Liver (tissue), 3 donors: Measurements from ENCODE around the gene STXBP1.
A peak's percentile ranks its signal among the peaks of the same experiment; 100 is the strongest.

ENCODE experiments used
- TAF1 ChIP-seq: conservative IDR thresholded peaks from 2 replicates; pipeline ENCODE4 v1.6.1; 2016; ENCODE audit warnings: antibody characterized with exemption, mild to moderate bottlenecking
- TF ChIP-seq, protein P1 (sequence below): IDR thresholded peaks from 2 replicates; pipeline ENCODE4 v1.6.1; 2016; ENCODE audit warnings: antibody characterized with exemption
- TF ChIP-seq, protein P2 (sequence below): fragments of 150-350 bp; IDR thresholded peaks from 2 replicates; pipeline ENCODE4 v1.5.1; 2017; ENCODE audit warnings: improper control_type of control experiment, low read depth, low read length; ENCODE audit not compliant: missing input control
- TF ChIP-seq, protein P3 (sequence below): IDR thresholded peaks from 2 replicates; pipeline ENCODE4 v1.6.1; 2016; ENCODE audit warnings: antibody characterized with exemption, mild to moderate bottlenecking
- TF ChIP-seq, protein P4 (sequence below): IDR thresholded peaks from 2 replicates; pipeline ENCODE4 v1.6.1; 2016; ENCODE audit warnings: antibody characterized with exemption
- TF ChIP-seq, protein P5 (sequence below): IDR thresholded peaks from 2 replicates; pipeline ENCODE4 v1.6.1; 2016; ENCODE audit warnings: antibody characterized with exemption
- donor health status: healthy.
- donor health status: healthy.

DNA sequence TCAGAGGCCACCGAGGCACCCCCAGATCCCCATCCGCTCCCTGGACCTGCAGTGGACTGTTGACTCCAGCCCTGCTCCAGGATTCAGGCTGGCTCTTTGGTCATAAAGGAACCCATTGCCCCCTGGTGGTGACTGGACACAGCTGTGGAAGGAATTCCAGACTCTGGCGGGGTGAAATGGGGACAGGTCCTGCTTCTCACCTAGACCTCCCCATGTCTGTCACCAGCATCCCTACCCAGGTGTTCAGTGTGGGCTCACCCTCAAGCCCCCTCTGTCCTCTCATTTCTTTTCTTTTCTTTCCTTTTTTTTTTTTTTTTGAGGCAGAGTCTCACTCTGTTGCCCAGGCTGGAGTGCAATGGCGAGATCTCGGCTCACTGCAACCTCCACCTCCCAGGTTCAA, 25.5 kb upstream of the STXBP1 start:
- no peak for TF ChIP-seq TAF1
- TF ChIP-seq, protein P1, sequence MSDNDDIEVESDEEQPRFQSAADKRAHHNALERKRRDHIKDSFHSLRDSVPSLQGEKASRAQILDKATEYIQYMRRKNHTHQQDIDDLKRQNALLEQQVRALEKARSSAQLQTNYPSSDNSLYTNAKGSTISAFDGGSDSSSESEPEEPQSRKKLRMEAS = no peak
- TF ChIP-seq, protein P2, sequence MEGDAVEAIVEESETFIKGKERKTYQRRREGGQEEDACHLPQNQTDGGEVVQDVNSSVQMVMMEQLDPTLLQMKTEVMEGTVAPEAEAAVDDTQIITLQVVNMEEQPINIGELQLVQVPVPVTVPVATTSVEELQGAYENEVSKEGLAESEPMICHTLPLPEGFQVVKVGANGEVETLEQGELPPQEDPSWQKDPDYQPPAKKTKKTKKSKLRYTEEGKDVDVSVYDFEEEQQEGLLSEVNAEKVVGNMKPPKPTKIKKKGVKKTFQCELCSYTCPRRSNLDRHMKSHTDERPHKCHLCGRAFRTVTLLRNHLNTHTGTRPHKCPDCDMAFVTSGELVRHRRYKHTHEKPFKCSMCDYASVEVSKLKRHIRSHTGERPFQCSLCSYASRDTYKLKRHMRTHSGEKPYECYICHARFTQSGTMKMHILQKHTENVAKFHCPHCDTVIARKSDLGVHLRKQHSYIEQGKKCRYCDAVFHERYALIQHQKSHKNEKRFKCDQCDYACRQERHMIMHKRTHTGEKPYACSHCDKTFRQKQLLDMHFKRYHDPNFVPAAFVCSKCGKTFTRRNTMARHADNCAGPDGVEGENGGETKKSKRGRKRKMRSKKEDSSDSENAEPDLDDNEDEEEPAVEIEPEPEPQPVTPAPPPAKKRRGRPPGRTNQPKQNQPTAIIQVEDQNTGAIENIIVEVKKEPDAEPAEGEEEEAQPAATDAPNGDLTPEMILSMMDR = peak; percentile 91
- TF ChIP-seq, protein P3, sequence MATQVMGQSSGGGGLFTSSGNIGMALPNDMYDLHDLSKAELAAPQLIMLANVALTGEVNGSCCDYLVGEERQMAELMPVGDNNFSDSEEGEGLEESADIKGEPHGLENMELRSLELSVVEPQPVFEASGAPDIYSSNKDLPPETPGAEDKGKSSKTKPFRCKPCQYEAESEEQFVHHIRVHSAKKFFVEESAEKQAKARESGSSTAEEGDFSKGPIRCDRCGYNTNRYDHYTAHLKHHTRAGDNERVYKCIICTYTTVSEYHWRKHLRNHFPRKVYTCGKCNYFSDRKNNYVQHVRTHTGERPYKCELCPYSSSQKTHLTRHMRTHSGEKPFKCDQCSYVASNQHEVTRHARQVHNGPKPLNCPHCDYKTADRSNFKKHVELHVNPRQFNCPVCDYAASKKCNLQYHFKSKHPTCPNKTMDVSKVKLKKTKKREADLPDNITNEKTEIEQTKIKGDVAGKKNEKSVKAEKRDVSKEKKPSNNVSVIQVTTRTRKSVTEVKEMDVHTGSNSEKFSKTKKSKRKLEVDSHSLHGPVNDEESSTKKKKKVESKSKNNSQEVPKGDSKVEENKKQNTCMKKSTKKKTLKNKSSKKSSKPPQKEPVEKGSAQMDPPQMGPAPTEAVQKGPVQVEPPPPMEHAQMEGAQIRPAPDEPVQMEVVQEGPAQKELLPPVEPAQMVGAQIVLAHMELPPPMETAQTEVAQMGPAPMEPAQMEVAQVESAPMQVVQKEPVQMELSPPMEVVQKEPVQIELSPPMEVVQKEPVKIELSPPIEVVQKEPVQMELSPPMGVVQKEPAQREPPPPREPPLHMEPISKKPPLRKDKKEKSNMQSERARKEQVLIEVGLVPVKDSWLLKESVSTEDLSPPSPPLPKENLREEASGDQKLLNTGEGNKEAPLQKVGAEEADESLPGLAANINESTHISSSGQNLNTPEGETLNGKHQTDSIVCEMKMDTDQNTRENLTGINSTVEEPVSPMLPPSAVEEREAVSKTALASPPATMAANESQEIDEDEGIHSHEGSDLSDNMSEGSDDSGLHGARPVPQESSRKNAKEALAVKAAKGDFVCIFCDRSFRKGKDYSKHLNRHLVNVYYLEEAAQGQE = no peak
- TF ChIP-seq, protein P4, sequence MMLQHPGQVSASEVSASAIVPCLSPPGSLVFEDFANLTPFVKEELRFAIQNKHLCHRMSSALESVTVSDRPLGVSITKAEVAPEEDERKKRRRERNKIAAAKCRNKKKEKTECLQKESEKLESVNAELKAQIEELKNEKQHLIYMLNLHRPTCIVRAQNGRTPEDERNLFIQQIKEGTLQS = no peak
- TF ChIP-seq, protein P5, sequence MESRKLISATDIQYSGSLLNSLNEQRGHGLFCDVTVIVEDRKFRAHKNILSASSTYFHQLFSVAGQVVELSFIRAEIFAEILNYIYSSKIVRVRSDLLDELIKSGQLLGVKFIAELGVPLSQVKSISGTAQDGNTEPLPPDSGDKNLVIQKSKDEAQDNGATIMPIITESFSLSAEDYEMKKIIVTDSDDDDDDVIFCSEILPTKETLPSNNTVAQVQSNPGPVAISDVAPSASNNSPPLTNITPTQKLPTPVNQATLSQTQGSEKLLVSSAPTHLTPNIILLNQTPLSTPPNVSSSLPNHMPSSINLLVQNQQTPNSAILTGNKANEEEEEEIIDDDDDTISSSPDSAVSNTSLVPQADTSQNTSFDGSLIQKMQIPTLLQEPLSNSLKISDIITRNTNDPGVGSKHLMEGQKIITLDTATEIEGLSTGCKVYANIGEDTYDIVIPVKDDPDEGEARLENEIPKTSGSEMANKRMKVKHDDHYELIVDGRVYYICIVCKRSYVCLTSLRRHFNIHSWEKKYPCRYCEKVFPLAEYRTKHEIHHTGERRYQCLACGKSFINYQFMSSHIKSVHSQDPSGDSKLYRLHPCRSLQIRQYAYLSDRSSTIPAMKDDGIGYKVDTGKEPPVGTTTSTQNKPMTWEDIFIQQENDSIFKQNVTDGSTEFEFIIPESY = no peak
